ENCODE data around the gene MAML3.

Gene MAML3

GRCh38 chr4:140168936-140169335 is 15.0 kb upstream of the MAML3 start:
- no peaks in the 10 kb centered on the region for H3K36me3 Mint-ChIP-seq (ENCODE audit: low read depth)
- peaks cover 25% of the 10 kb centered on the region for H3K27me3 Mint-ChIP-seq (ENCODE audit: low read depth)
- H3K4me3 Mint-ChIP-seq = no peak overlapping the region
- H3K27ac Mint-ChIP-seq = no peak overlapping the region
- no peaks in the 10 kb centered on the region for H3K9me3 Mint-ChIP-seq
- H3K4me1 Mint-ChIP-seq (ENCODE audit: low read depth) = no peaks in the 10 kb centered on the region

DNA sequence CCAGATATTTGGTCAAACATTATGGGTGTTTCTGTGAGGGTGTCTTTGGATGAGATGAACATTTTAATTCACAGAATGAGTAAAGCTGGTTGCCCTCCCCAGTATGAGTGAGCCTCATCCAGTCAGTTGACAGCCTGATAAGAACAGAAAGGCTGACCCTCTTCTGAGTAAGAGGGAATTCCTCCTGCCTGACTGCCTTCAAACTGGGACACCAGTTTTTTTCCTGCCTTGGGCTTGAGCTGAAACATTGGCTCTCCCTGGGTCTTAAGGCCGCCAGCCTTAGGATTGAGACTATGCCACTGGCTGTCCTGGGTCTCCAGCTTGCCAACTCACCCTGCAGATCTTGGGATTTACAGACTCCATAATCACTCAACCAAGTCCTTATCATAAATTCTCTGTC is 14.5 kb upstream of the MAML3 start:
- Mint-ChIP-seq H3K27ac (no peak overlapping the region), H3K36me3 (ENCODE audit: low read depth) (no peaks in the 10 kb centered on the region), H3K4me1 (ENCODE audit: low read depth) (no peaks in the 10 kb centered on the region), H3K4me3 (no peak overlapping the region), H3K9me3 (no peaks in the 10 kb centered on the region), H3K27me3 (ENCODE audit: low read depth) (peaks cover 28% of the 10 kb centered on the region)

DNA sequence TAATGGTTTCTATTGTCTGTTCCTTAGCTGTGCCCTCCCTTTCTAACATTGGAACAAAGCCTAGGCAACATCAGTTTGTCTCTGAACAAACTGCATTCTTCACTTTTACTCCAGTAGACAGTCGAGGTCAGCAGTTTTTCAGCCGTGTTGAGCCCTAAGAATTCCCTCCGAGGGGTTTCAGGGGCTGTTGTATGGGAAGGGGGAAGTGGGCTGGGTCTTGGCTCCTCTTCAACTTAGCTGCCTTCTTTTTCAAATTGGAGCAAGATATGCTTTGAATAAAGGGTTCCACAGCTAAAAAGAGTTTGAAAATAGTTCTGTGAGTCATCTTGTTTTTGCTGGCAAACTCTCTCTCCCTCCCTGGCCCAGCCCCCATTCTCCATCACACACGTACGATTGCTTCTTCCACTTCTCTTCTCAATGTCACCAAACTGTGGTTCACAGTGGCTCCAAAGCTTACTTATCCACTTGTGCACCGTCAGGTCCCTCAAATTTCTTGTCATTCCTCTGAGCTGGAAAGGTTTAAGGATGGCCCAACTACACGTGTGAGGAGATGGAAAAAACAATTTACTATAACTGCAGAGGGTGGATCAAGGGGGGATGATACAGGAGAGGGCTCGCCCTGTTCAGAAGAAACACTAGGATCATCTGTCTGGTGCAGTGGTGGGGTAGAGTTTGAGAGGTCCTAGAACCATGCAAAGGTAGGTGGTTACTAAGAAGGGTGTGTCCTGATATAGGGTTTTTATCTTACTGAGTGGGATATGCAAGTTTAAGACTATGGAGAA is 9.2 kb upstream of the MAML3 start:
- Mint-ChIP-seq H3K4me3 (no peak overlapping the region), H3K36me3 (ENCODE audit: low read depth) (no peaks in the 10 kb centered on the region)

DNA sequence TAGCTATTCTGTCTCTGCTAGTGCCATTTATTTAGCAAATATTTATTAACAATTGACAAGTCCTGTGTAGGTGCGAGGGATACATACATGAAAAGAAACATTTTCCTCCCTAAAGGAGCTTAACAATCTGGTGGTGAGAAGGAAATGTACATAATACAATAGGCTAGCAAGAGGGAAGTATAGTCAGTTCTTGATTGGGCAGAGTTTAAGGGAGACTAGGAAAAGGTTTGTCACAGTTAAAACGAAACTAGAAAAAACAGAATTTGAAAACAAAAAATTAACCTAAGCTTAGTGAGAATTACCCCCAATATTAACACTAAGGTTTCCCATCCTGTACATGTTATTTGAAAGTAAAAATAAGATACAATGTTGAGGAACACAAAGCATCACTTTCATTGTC is 8.6 kb upstream of the MAML3 start:
- Mint-ChIP-seq H3K9me3 (no peaks in the 10 kb centered on the region), H3K4me3 (no peak overlapping the region), H3K36me3 (ENCODE audit: low read depth) (no peaks in the 10 kb centered on the region), H3K27ac (no peak overlapping the region), H3K27me3 (ENCODE audit: low read depth) (peaks cover 44% of the 10 kb centered on the region), H3K4me1 (ENCODE audit: low read depth) (no peaks in the 10 kb centered on the region)

More for the DNA sequence above, 9.2 kb upstream of the MAML3 start:
- Mint-ChIP-seq H3K27ac (no peak overlapping the region), H3K4me1 (ENCODE audit: low read depth) (no peaks in the 10 kb centered on the region), H3K27me3 (ENCODE audit: low read depth) (peaks cover 37% of the 10 kb centered on the region), H3K9me3 (no peaks in the 10 kb centered on the region)

- Mint-ChIP-seq H3K27ac (no peak overlapping the region), H3K9me3 (no peaks in the 10 kb centered on the region), H3K4me1 (ENCODE audit: low read depth) (peaks cover 18% of the 10 kb centered on the region), H3K4me3 (no peak overlapping the region), H3K36me3 (ENCODE audit: low read depth) (no peaks in the 10 kb centered on the region), H3K27me3 (ENCODE audit: low read depth) (peaks cover 61% of the 10 kb centered on the region)
Observed at GRCh38 chr4:140158365-140159030, 4.5 kb upstream of the MAML3 start.

DNA sequence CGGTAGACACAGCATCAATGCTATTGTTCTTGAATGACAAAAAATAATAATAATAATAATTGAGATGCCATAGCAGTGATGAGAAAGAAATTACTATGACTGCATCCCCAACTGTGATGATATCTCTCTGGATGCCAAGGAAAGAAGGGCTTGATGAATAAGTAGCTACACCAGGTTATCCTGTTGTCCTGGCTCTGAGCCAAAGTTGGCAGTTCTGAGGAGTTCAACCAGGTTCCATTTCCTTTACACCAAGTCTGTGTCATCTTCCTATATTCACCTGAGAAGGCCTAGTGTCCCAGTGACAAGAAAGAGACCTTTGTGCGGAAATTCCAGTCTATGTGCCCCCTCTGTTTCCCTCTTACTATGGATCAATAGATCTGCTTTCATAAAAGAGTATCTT is 3.4 kb upstream of the MAML3 start:
- Mint-ChIP-seq H3K27ac (no peak overlapping the region), H3K36me3 (ENCODE audit: low read depth) (no peaks in the 10 kb centered on the region), H3K27me3 (ENCODE audit: low read depth) (peaks cover 62% of the 10 kb centered on the region), H3K4me1 (ENCODE audit: low read depth) (peaks cover 23% of the 10 kb centered on the region), H3K9me3 (no peaks in the 10 kb centered on the region), H3K4me3 (no peak overlapping the region)

DNA sequence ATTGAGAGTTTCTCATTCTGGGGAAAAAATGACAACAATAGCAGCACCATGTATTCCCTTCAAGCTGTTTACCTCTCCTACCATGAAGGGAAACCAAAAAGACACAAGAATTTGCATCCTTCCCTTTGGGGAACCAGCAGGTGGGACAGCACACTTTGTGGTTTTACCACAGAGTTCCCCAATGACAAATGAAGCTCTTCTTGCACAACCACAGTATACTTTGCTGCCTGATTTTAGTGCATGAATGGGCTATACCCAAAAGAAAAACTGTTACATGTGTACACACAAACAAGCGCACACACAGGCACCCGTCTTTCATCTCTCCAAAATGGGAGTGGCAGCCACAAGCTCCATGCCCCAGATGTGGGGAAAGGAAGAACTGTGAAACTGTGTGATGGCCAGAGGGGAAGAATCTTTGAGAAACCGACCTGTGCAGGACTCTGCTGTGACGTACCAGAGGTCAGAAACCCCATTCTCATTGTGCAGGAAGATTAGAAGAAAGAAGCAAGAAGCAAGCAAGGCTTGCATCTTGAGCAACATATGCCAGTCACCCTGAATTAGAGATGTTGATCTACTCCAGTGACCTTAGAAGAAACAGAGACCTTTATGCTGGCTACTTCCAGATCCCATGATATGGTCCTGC is 2.7 kb upstream of the MAML3 start:
- Mint-ChIP-seq H3K4me1 (ENCODE audit: low read depth) (peaks cover 25% of the 10 kb centered on the region), H3K36me3 (ENCODE audit: low read depth) (no peaks in the 10 kb centered on the region), H3K27ac (no peak overlapping the region), H3K27me3 (ENCODE audit: low read depth) (peaks cover 65% of the 10 kb centered on the region), H3K4me3 (no peak overlapping the region), H3K9me3 (no peaks in the 10 kb centered on the region)

DNA sequence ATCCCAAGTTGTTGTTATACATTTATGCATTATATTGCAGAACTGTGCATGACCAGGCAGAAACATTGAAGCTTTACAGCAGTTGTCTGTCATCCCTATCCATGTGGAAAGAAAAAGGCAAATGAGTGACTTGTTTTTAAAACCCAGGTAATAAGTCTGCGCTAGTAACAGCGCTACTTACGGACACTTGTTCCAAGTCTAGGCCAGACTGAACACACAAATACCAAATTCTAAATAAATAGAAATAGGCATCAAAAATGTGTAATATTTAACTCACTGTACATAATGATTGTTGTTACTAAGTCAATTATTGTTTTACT is 548 bp upstream of the MAML3 start:
- H3K27me3 Mint-ChIP-seq (ENCODE audit: low read depth) = peaks cover 68% of the 10 kb centered on the region
- no peaks in the 10 kb centered on the region for H3K9me3 Mint-ChIP-seq
- H3K27ac Mint-ChIP-seq = peak overlapping the region; percentile 59
- H3K4me1 Mint-ChIP-seq (ENCODE audit: low read depth) = peaks cover 32% of the 10 kb centered on the region
- no peaks in the 10 kb centered on the region for H3K36me3 Mint-ChIP-seq (ENCODE audit: low read depth)
- peak overlapping the region; percentile 87 for H3K4me3 Mint-ChIP-seq

- peak overlapping the region; percentile 72 for H3K27ac Mint-ChIP-seq
- H3K9me3 Mint-ChIP-seq = no peaks in the 10 kb centered on the region
- H3K4me3 Mint-ChIP-seq = peak overlapping the region; percentile 87
- H3K27me3 Mint-ChIP-seq (ENCODE audit: low read depth) = peaks cover 75% of the 10 kb centered on the region
- H3K36me3 Mint-ChIP-seq (ENCODE audit: low read depth) = no peaks in the 10 kb centered on the region
- peaks cover 32% of the 10 kb centered on the region for H3K4me1 Mint-ChIP-seq (ENCODE audit: low read depth)
Observed at GRCh38 chr4:140153419-140153717, 616 bp downstream of the MAML3 start.

- Mint-ChIP-seq H3K27me3 (ENCODE audit: low read depth) (peaks cover 75% of the 10 kb centered on the region), H3K9me3 (no peaks in the 10 kb centered on the region), H3K4me3 (peak overlapping the region; percentile 87), H3K36me3 (ENCODE audit: low read depth) (no peaks in the 10 kb centered on the region), H3K4me1 (ENCODE audit: low read depth) (peaks cover 32% of the 10 kb centered on the region), H3K27ac (peak overlapping the region; percentile 59)
Observed at GRCh38 chr4:140152751-140153418, 1.1 kb downstream of the MAML3 start.

DNA sequence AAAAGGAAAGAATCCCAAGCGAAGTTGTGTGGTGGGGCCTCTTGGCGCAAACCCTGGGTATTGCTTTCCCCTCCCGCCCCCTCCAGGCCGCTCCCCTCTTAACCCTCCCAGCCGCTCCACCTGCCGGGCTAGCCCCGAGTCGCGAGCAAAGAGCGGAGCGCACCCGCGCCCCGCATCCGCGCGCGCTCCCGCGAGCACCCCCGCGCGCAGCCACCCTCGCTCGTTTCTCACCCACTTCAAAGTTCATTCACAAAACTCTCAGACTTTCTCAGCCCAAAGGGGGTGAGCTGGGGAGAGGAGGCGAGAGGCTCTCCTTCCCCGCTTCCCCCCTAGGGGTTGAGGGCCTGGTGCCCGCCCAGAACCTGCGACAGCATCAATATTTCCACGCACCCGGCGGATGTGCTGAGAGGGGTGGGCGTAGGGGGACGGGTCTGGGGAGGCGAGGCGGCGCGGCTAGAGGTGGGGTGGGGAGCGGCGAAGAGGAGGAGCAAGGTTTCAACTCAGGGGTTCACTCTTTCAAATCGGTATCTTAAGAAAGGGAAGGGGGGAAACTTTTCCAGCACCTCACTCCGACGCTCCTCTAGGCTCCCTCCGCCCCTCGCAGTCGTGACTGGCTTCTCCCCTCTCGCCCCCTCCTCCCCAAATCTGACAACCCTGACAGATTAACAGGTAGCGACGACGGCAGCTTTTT is 1.8 kb downstream of the MAML3 start:
- peak overlapping the region; percentile 78 for H3K27ac Mint-ChIP-seq
- H3K4me3 Mint-ChIP-seq = peak overlapping the region; percentile 87
- H3K9me3 Mint-ChIP-seq = no peaks in the 10 kb centered on the region
- H3K36me3 Mint-ChIP-seq (ENCODE audit: low read depth) = no peaks in the 10 kb centered on the region
- peaks cover 32% of the 10 kb centered on the region for H3K4me1 Mint-ChIP-seq (ENCODE audit: low read depth)
- peaks cover 75% of the 10 kb centered on the region for H3K27me3 Mint-ChIP-seq (ENCODE audit: low read depth)

GRCh38 chr4:140151699-140152012 is 2.3 kb downstream of the MAML3 start:
- Mint-ChIP-seq H3K4me3 (peak overlapping the region; percentile 87), H3K9me3 (no peaks in the 10 kb centered on the region), H3K27me3 (ENCODE audit: low read depth) (peaks cover 72% of the 10 kb centered on the region), H3K27ac (peak overlapping the region; percentile 67), H3K4me1 (ENCODE audit: low read depth) (peaks cover 29% of the 10 kb centered on the region), H3K36me3 (ENCODE audit: low read depth) (no peaks in the 10 kb centered on the region)

DNA sequence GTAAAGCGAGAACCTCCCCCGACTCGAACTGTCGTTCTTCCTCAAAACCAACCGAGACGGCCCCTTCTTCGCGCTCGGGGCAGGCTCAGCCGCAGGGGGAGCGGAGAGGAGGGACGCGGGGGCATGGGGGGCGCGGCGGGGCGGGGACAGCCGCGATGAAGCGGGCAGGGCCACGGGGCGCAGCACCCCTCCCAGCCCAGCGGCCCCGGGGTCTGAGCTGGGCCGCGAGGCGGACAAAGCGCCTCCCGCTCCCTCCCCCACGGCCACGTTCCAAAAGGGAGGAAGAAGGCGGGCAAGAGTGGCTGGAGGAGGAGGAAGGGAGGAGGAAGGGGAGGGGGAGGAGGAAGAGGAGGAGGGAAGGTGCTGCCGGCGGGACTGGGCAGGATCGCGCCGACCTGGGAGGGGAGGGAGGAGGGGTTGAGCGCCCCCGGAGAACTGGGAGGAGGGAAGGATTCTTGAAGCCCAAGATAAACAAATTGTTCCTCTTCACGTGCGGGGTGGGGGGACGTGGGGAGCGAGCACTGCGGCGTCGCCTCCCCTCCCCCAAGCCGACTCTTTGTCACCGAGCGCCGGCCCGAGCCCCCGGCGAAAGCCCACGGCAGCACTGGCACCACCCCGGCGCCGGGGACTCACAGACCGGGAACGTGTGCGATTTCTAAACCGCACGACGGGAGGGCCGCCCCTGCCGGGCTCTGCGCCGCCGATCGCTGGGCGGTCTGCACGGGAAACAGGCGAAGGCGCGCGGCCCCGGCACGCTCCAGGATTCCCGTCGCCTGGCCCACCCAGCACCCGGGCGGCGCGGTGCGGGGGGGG is 2.9 kb downstream of the MAML3 start:
- no peaks in the 10 kb centered on the region for H3K36me3 Mint-ChIP-seq (ENCODE audit: low read depth)
- no peaks in the 10 kb centered on the region for H3K9me3 Mint-ChIP-seq
- peaks cover 23% of the 10 kb centered on the region for H3K4me1 Mint-ChIP-seq (ENCODE audit: low read depth)
- peak overlapping the region; percentile 82 for H3K27ac Mint-ChIP-seq
- H3K27me3 Mint-ChIP-seq (ENCODE audit: low read depth) = peaks cover 71% of the 10 kb centered on the region
- peak overlapping the region; percentile 87 for H3K4me3 Mint-ChIP-seq

DNA sequence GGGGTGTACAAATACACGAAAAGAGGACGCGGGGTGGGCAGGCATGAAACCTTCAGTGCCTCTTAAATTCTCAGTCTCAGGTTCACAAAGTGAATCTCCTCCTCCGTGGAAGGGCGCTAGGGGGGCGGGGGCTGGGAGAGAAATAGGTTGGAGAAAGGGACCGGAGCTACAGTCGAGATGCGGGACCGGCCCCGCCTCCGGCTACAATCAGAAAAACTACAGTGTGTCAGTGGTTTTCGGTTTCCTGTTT is 3.4 kb downstream of the MAML3 start:
- Mint-ChIP-seq H3K36me3 (ENCODE audit: low read depth) (no peaks in the 10 kb centered on the region), H3K4me3 (peak overlapping the region; percentile 87), H3K4me1 (ENCODE audit: low read depth) (peaks cover 23% of the 10 kb centered on the region), H3K27ac (peak overlapping the region; percentile 82), H3K9me3 (no peaks in the 10 kb centered on the region), H3K27me3 (ENCODE audit: low read depth) (peaks cover 72% of the 10 kb centered on the region)
